ENCODE measurements around the gene LRBA.

The LRBA gene

DNA sequence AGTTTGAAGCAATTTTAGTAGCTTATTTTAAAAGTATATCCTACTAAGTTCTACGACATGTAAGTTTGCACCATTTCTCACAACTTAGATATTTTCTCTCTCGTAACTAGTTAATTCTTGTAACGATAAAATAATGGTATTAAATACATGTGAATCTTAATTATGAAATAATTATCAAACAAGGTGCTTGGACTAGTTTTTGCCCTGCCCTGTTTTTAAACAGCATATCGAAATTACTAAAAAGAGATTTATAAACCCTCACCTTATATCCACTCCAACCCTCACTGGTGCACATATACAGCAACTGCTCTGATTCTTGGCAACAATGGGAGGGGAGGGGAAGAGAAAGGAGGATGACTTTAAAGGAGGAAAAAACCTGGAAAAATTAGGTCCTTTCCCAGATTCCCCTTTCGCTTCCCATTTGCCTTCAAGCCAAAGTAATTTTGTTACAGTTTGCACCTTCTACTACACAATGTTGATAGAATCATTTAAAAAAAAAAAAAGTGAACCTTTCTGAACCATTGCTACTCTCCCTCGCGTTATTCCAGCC, 434.0 kb downstream of the LRBA start:
- peak overlapping the region; percentile 75 for H3K4me3 ChIP-seq (ENCODE audit: low read depth, low read length)
- TF ChIP-seq, protein P1, sequence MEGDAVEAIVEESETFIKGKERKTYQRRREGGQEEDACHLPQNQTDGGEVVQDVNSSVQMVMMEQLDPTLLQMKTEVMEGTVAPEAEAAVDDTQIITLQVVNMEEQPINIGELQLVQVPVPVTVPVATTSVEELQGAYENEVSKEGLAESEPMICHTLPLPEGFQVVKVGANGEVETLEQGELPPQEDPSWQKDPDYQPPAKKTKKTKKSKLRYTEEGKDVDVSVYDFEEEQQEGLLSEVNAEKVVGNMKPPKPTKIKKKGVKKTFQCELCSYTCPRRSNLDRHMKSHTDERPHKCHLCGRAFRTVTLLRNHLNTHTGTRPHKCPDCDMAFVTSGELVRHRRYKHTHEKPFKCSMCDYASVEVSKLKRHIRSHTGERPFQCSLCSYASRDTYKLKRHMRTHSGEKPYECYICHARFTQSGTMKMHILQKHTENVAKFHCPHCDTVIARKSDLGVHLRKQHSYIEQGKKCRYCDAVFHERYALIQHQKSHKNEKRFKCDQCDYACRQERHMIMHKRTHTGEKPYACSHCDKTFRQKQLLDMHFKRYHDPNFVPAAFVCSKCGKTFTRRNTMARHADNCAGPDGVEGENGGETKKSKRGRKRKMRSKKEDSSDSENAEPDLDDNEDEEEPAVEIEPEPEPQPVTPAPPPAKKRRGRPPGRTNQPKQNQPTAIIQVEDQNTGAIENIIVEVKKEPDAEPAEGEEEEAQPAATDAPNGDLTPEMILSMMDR (conservative IDR thresholded peaks at IDR 0.05; ENCODE audit: low read depth, low read length) = no peak

DNA sequence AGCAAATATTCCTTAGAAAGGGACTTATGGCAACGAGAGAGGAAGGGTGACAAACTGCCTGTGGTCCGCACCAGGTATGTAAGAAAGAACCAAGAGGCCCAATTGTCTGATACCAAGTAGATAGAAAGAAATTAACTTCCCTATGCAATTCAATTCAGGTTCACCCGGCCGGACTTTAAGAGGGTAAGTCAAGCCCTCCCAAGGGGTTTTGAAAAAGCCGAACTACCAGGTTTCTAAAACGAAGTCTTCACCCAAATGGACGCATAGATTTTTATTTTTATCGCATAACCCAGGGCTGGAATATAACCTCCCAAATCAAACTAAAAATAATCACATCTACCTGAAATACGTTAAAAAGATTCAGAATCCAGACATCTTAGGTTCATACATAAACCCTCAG, 434.8 kb downstream of the LRBA start:
- TF ChIP-seq, protein P1 (conservative IDR thresholded peaks at IDR 0.05; ENCODE audit: low read depth, low read length) = no peak
- DNase-seq (ENCODE audit: low read depth) = no peak
- peak overlapping the region; percentile 70 for H3K4me3 ChIP-seq (ENCODE audit: low read depth, low read length)

More for the DNA sequence above, 434.0 kb downstream of the LRBA start:
- DNase-seq (ENCODE audit: low read depth) = no peak

DNA sequence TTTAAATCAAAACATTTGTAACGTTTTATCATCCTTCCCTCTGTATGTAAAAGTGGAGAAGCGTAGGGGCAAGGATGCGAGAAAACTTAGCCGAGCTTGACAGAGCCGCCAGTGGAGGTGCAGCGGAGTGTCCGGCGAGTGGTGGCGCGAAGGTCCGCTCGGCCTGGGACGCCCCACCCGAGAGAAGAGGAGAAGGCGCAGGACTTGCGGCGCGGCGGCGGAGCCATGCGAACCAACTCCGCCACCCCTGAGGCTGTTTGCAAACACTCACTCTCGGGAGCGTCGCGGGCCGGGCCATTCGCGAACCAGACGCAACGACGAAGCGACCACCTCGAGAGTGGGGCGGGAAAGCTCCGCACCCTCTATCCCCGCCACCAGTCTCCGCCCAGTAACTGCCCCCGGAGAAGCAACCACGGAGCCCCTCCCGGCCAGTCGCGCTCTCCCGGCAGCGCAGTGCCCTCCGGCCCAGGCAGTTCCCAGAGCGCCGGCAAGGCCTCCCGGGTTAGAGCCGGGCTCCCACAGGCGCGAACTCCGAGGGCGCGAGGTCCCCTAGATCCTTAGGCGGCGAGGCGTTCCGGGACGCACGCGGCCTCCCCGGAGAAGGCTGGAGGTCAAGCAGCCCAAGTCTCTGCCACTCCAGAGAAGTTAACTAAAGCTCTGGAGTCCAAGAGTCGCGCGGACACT, 435.4 kb downstream of the LRBA start:
- DNase-seq (ENCODE audit: low read depth) = peak; percentile 46
- TF ChIP-seq, protein P1 (conservative IDR thresholded peaks at IDR 0.05; ENCODE audit: low read depth, low read length) = no peak
- H3K4me3 ChIP-seq (ENCODE audit: low read depth, low read length) = peak overlapping the region; percentile 70

DNA sequence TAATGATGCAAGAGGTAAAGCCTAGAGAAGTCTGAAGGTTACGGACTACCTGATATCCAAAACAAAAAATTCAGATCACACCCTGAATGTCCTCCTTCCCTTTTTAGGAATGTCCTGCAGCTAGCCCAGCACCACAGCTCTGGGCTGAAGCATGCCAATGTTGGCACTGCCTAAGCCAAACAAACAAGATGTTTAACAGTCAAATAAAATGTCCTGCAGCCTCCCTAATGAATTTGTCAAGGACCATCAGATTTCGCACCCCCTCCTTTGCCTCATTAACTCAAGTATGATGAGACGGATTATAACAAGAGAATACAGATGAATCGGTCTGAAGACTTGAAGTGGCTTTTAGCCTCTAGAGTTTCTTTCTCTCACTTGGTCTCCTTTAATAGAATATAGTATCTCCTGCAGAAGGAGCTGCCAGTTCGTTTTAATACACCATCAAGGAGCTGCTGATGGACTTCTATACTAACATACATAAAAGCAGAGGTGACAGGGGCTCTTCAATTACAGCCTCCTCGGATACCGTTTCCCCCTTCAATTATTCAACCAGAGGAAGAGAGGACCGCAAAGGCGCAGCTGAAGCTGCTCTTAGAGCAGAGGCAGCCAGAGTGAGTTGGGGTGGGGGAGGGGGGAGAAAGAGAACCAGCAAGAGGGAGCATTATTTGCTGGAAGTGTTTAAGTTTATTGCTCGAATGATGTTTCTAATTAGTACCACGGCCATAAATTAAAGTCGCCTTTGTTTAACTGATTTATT, 436.2 kb downstream of the LRBA start:
- DNase-seq (ENCODE audit: low read depth) = peak; percentile 57
- TF ChIP-seq, protein P1 (conservative IDR thresholded peaks at IDR 0.05; ENCODE audit: low read depth, low read length) = no peak
- peak overlapping the region; percentile 70 for H3K4me3 ChIP-seq (ENCODE audit: low read depth, low read length)

DNA sequence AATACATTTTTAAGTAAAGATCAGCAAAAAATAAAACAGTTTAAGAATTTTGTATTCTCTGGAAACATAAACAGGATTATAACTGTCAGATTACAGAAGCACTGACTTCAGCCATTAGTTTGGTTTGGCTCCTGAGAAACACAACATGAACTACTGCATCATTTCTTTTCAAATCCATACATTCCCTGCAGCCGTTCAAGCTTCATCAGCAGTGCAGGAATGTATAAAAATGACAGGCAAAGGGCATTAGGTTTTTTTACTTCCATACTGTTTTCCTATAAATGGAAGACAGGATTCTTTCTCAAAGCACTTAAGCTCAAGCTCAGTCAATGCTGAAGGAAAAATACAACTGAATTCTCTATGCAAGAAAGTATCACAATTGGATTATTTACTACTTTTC, 437.3 kb downstream of the LRBA start:
- no peak for DNase-seq (ENCODE audit: low read depth)
- no peak overlapping the region for H3K4me3 ChIP-seq (ENCODE audit: low read depth, low read length)
- TF ChIP-seq, protein P1 (conservative IDR thresholded peaks at IDR 0.05; ENCODE audit: low read depth, low read length) = no peak

DNA sequence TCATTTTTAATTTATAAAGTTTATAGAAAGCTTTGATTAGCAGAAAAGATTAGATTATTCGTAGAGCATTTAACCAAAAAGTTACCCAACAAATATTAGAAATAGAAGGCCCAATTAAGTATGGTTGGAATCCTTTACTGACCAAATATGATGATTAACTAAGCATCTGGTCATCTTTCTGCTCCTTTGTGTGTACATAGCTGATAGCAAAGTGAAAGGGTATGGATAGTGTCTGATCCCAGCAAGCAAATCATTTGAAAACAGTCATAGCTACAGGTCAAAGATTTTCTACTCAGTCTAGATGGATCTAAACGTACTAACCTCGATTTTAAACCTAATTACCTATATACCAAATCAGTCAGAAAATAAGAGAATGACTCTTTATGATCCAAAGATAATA, 440.4 kb downstream of the LRBA start:
- DNase-seq (ENCODE audit: low read depth) = no peak
- no peak overlapping the region for H3K4me3 ChIP-seq (ENCODE audit: low read depth, low read length)
- TF ChIP-seq, protein P1 (conservative IDR thresholded peaks at IDR 0.05; ENCODE audit: low read depth, low read length) = no peak

All from choroid plexus epithelial cell (primary cell).